Activated T-cell treated with anti-CD3 and anti-CD28 coated beads for 24 hours (primary cell): ENCODE measurements around the gene NCAM1.
"Not testable (repeated sequence)": the region's sequence is repeated elsewhere in the genome, so short reads cannot be mapped to it uniquely, and the experiment has no call there.

Experiments
- DNase-seq: peaks from one replicate; pipeline ENCODE4 v3.0.0-alpha.2; 2020; ENCODE audit warnings: low read depth

NCAM1 gene

GRCh38 chr11:112961146-112961668, at the start of gene NCAM1:
Gene NCAM1 (plus strand): TSS chr11:112961420.
- peak; percentile 14 for DNase-seq

- no peak for DNase-seq
Observed at GRCh38 chr11:112922606-112923005, 38.6 kb upstream of the NCAM1 start.

GRCh38 chr11:112924836-112925235, 36.4 kb upstream of the NCAM1 start:
- DNase-seq: not testable (repeated sequence)

- DNase-seq: no peak
Observed at GRCh38 chr11:112925516-112926310, 35.5 kb upstream of the NCAM1 start.

GRCh38 chr11:112928136-112928535, 33.1 kb upstream of the NCAM1 start:
- no peak for DNase-seq

GRCh38 chr11:112929432-112929831, 31.8 kb upstream of the NCAM1 start:
- no peak for DNase-seq

GRCh38 chr11:112931703-112932102, 29.5 kb upstream of the NCAM1 start:
- no peak for DNase-seq

GRCh38 chr11:112932593-112932992, 28.6 kb upstream of the NCAM1 start:
- no peak for DNase-seq

- no peak for DNase-seq
Observed at GRCh38 chr11:112933970-112934369, 27.2 kb upstream of the NCAM1 start.

GRCh38 chr11:112941104-112941503, 20.1 kb upstream of the NCAM1 start:
- DNase-seq: no peak

- DNase-seq: no peak
Observed at GRCh38 chr11:112942966-112943643, 18.1 kb upstream of the NCAM1 start.

GRCh38 chr11:112946866-112947265, 14.4 kb upstream of the NCAM1 start:
- DNase-seq: no peak

- no peak for DNase-seq
Observed at GRCh38 chr11:112949781-112950575, 11.2 kb upstream of the NCAM1 start.

- DNase-seq: no peak
Observed at GRCh38 chr11:112958670-112959069, 2.5 kb upstream of the NCAM1 start.

- no peak for DNase-seq
Observed at GRCh38 chr11:112961751-112962578, 745 bp downstream of the NCAM1 start.

- no peak for DNase-seq
Observed at GRCh38 chr11:112962579-112963367, 1.6 kb downstream of the NCAM1 start.

GRCh38 chr11:112963368-112963955, 2.2 kb downstream of the NCAM1 start:
- DNase-seq: no peak

GRCh38 chr11:112965656-112966055, 4.4 kb downstream of the NCAM1 start:
- DNase-seq: no peak

GRCh38 chr11:112966561-112966960, 5.3 kb downstream of the NCAM1 start:
- DNase-seq: no peak

- no peak for DNase-seq
Observed at GRCh38 chr11:112967082-112967481, 5.9 kb downstream of the NCAM1 start.
